A549 treated with CORT108297 at 1 μM for 4 hours (cell line): Measurements from ENCODE around the gene NOS3. TPM values are rescaled to one million over a fixed set of nuclear protein-coding genes. Genes with fewer than 3 reads are reported as not detected.

ENCODE experiments used
- total RNA-seq: library from RNA; stranded (reverse); fragments of 200-300 nt; extraction: Qiagen RNA extraction; gene quantifications from 5 replicates; pipeline ENCODE4 v1.2.3, GENCODE V29; 2022

NOS3 gene
- 0.22 to 0.65 TPM (median 0.42 TPM) in 5 replicates for total RNA-seq

DNA sequence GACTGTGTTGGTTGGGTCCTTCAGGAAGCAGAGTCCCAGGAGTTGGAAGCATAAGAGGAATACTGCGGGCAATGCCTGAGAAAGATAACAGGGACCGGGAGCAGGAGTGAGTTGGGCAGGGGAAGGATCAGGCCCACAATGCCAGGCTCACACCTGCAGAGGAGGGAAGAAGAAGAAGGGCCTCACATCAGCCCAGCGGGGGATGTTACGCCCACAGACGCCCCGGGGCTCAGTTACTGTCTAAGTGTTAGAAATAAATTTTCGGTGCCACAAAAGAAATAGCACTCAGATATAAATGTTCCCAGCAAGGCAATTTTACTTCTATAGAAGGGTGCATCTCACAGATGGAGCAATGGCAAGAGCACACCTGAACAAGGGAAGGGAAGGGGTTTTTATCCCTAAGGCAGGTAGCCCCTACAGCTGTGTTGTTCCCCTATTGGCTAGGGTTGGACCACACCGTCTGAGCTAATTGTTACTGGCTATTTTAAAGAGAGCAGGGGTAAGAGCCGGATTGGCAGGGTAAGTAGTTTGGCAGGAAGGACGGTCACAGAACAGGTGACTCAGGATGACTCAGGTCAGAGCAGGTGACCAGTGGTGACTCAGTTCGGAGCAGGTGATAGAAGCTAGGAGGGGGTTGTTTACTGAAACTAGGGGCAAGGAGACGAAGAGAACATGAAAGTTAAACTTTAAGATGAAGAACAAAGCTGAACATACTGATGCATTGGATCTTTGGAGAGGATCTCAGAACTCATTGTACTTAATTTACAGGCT lies at the start of gene NOS3:
Gene NOS3 (plus strand): TSS at position 602 of the 771 bp plus-strand sequence. CDS start 2,787 bp downstream, outside the sequence.

DNA sequence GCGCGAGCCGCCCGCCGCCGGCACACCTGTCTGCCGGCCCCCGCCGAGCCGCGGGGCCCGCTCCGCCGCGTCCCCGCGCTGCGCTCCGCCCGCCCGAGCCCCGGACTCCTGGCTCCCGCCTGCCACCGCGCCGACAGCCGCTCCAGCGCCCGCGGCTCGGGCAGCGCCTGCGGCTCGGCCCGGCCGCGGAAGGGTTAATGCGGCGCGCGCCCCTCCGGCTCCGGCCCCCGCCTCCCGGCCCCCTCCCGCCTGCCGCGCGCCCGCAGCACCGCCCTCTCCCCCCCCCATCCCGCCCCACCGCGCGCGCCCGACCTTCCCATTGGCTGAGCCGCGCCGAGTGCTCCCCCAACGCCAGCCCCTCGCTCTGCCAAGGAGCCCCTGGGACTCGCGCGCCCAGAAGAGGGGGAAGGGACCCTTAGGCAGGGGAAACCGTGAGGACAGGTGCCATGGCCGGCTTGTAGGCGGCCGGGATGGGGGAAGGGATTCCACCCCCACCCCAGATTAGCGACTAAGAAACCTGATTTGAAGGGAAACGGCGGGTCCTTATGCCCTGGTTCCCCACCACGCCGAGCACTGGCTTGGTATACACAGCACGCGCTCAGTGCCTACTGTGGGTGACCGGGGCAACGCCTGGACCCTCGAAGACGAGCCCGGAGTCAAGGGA lies 12.6 kb upstream of the NOS3 start, which contains the start of gene KCNH2:
Gene KCNH2 (minus strand): TSS at position 196 of the 664 bp plus-strand sequence. CDS start 408 bp downstream, outside the sequence.

DNA sequence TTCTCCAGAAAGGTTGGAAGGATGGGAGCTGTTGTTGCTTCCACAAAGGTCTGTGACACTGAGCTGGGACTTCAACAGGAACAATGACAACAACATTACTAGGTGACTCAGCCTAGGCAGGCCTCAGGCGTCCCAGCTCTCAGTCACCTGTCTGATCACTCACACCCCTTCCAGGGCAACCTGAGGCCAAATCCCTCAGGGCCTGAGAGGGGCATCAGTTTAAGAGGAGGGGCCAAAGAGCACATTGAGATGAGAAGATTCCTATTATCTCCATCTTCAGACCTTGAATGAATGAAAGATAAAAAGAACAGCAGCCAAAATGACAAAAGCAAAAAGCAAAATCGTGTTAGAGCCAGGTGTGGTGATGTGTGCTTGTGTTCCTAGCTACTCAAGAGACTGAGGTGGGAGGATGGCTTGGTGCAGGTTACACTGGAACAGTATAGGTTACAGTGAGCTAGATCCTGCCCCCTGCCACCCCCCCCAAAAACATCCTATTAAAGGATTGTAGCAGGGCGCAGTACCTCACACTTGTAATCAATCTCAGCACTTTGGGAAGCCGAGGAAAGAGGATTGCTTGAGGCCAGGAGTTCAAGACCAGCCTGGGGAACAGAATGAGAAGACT lies 33.7 kb downstream of the NOS3 start, which contains the start of gene ATG9B:
Gene ATG9B (minus strand): TSS at position 60 of the 622 bp plus-strand sequence. CDS start 71 bp downstream, outside the sequence.

DNA sequence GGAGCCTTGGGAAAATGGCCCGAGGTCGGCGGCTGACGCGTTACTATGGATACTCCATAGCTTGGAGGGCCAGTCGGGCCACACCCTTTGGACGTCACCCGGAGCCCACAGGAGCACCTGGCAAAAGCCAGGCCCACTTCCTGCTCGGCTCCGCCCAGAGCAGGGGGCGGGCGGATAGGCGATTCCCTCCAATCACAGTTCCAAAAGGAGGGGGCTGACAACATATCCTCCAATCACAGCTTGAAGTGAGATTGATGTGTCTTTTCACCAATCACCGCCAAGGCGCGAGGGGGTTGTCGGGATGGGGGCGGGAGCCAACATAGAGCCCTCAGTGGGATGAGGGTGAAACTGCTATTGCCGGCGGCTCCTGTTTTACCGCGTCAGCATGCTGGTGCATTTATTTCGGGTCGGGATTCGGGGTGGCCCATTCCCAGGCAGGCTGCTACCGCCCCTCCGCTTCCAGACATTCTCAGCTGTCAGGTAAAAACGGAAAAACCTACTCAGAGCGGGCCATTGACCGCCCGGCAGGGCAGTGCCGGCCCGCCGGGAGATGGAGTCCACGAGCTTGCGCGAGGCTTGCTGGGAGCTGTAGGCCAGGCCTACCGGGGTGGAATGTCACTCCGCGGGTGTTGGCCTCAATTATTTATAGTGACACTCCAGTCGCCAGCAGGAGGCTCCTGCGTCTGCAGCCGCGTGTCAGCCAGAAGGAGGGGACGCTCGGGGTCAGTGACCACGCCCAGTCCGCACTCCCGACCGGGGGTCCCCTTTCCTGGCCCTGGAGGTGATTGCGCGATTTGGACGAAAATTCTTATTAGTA lies 37.5 kb downstream of the NOS3 start, which contains the start of gene ABCB8:
Gene ABCB8 (plus strand): TSS at position 320 of the 817 bp plus-strand sequence. CDS start 66 bp downstream, at position 386.

DNA sequence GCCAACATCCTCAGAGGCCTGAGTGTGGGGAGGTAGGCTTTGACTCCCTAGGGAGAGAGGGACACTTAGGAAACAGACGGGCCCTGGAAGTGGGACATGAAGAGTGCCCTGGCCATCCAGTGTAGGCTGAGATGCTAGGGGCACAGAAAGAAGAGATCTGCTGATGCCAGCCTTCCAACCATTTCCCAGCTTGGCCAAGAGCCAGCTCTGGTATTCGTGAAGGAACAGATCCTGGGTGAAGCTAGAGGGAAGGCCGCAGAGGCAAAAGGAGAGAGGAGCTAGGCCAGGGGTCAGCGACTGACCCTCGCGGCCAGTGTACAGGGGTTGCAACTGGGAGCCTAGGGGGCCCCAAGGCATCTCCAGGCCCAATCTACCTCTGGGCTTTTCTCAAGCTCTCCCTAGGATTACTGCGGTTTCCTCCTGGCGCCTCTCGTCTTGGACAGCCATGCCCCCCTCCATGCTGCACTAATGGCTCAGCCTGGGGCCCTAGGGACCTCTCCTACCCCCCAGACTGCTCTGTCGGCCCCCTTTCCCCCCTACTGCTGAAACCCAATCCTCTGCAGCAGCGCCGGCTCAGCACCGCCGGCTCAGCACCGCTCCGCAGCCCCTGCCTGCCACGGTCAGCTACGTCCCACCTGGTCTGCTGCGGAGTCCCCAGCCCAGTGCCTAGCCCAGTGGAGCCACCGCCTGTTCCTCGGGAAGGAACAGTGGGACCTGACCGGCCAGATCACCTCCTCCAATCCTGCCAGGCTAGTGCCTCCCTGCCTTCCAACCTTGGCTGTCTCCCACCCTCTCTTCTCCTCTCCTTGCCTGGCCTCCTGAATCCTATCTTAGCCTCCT lies 57.4 kb downstream of the NOS3 start, which contains the start of gene ASIC3:
Gene ASIC3 (plus strand): TSS at position 556 of the 840 bp plus-strand sequence. CDS start 355 bp downstream, outside the sequence.

DNA sequence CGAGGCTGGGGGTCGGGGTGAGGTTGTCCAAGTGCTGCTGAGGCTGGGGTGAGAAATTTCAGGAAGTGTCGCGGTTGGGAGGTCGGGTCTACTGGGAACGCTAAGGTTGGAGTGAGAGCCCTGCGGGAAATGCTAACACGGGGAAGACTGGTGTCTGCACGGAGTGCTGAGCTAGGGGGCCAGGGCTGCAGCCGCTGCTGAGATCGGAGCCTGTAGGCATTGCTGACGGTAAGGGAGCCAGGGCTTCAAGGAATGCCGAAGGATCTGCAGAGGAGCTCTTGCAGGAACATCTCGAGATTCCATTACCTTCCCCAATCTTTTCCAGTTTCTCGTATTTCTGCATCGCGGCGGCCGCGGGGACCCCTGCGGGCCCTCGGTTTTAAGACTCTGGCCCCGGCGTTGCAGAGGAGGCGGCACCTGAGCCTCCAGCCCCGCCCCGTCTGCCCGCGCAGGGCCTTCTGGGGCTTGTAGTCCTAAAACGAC lies 66.7 kb downstream of the NOS3 start, which contains the start of gene CDK5:
Gene CDK5 (minus strand): TSS at position 392 of the 483 bp plus-strand sequence. CDS start 49 bp downstream, at position 343.

DNA sequence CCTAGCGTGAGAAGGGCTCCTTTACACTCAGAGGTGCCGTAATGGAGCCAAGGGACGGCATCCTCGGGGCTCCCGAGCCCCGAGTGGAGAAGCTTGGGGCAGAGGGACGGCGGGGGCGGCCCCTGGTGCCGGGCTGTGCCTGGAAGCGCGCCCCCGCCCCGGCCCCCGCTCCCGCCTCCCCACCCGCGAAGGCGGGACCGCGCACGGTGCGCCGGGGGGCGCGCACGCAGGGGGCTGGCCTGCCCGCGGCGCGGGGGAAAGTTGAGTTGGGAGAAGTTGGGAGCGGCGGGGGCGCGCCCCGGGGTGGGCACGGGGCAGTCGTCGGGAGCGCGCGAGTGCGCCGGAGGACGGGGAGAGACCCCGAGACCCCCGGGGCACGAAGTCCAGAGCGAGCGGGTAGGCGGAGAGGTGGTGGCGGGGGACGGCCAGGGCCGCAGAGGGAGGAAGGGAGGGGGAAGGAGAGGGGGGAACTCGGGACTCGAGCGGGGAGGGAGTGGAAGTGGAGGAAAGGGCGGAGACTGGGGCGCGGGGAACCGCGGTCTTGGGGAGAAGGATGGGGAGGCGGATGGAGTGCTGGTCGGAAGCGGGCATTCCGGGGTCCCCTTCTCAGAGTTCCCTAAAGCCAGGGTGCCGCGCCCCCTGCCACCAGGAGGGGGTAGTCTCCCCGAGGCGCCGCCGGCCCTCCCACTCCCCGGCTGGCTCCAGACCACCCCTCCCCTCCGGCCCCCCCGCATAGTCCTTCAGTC lies 68.7 kb downstream of the NOS3 start, which contains the start of gene SLC4A2:
Gene SLC4A2 (plus strand): TSS at position 223 of the 746 bp plus-strand sequence. CDS start 2,399 bp downstream, outside the sequence.

Other genes starting within 250 kb of the NOS3 start
- gene TMEM176B, start 190.7 kb upstream of the NOS3 start, total RNA-seq = 0.12 to 0.13 TPM in 2 of 5 replicates, not detected in the others
- not detected in 5 replicates for gene TMEM176A, start 190.2 kb upstream of the NOS3 start, total RNA-seq
- gene AOC1, start 138.5 kb upstream of the NOS3 start, total RNA-seq = not detected in 5 replicates
- gene KCNH2, start 12.7 kb upstream of the NOS3 start, total RNA-seq = 0.38 to 0.64 TPM (median 0.42 TPM) in 5 replicates
- gene ATG9B, start 33.5 kb downstream of the NOS3 start, total RNA-seq = 0.16 to 0.73 TPM (median 0.55 TPM) in 5 replicates
- gene ABCB8, start 37.4 kb downstream of the NOS3 start, total RNA-seq = 33.1 to 55.2 TPM (median 52.6 TPM) in 5 replicates
- 4.3 to 12.9 TPM (median 10.4 TPM) in 5 replicates for gene ASIC3, start 57.5 kb downstream of the NOS3 start, total RNA-seq
- gene CDK5, start 66.9 kb downstream of the NOS3 start, total RNA-seq = 32.6 to 37.1 TPM (median 34.0 TPM) in 5 replicates
- gene SLC4A2, start 68.6 kb downstream of the NOS3 start, total RNA-seq = 191 to 306 TPM (median 300 TPM) in 5 replicates
- 52.6 to 89.4 TPM (median 82.4 TPM) in 5 replicates for gene FASTK, start 89.8 kb downstream of the NOS3 start, total RNA-seq
- gene TMUB1, start 92.5 kb downstream of the NOS3 start, total RNA-seq = 36.3 to 61.2 TPM (median 59.4 TPM) in 5 replicates
- 43.0 to 72.3 TPM (median 69.5 TPM) in 5 replicates for gene AGAP3, start 95.5 kb downstream of the NOS3 start, total RNA-seq
- gene GBX1, start 176.7 kb downstream of the NOS3 start, total RNA-seq = 0.10 to 0.18 TPM in 2 of 5 replicates, not detected in the others
- gene ASB10, start 196.2 kb downstream of the NOS3 start, total RNA-seq = not detected in 5 replicates
- not detected in 5 replicates for gene H2BK1, start 219.5 kb downstream of the NOS3 start, total RNA-seq
- gene ABCF2, start 236.2 kb downstream of the NOS3 start, total RNA-seq = 61.4 to 67.5 TPM (median 66.9 TPM) in 5 replicates
- 38.2 to 52.9 TPM (median 47.8 TPM) in 5 replicates for gene CHPF2, start 241.5 kb downstream of the NOS3 start, total RNA-seq